B cell (primary cell): ENCODE data around the gene SEC22B.
"Not testable (repeated sequence)": the region's sequence is repeated elsewhere in the genome, so short reads cannot be mapped to it uniquely, and the experiment has no call there.

Source experiments
- CTCF ChIP-seq: fragments of 200-600 bp; IDR thresholded peaks from one replicate; pipeline ENCODE4 v1.8.0; 2022; ENCODE audit warnings: antibody characterized with exemption, mild to moderate bottlenecking
- EZH2 ChIP-seq: IDR thresholded peaks from 2 replicates; pipeline ENCODE4 v1.6.1; 2012; ENCODE audit warnings: borderline replicate concordance, low read depth, mild to moderate bottlenecking, moderate library complexity, low read length; ENCODE audit not compliant: insufficient read depth, poor library complexity, severe bottlenecking

- TF ChIP-seq CTCF, EZH2: not testable (repeated sequence)
These were observed 64.5 kb downstream of the SEC22B start for GRCh38 chr1:120111771-120112170.
